ENCODE data around the gene RHBDF1.

RHBDF1 gene

DNA sequence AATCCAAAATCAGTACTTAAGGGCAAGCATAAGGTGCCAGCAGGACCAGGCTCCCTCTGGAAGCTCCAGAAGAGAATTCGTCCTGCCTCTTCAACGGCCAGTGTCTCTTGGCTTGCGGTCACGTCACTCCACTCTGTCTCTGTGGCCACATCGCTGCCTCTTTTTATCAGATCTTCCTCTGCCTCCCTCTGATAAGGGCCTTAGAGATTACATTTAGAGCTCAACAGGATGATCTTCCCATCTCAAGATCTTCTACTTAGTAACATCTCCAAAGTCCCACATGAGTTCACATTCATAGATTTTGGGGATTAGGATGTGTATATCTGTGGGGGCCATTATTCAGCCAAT is 22.5 kb upstream of the RHBDF1 start:
- no peak for DNase-seq (ENCODE audit: low read depth)

DNA sequence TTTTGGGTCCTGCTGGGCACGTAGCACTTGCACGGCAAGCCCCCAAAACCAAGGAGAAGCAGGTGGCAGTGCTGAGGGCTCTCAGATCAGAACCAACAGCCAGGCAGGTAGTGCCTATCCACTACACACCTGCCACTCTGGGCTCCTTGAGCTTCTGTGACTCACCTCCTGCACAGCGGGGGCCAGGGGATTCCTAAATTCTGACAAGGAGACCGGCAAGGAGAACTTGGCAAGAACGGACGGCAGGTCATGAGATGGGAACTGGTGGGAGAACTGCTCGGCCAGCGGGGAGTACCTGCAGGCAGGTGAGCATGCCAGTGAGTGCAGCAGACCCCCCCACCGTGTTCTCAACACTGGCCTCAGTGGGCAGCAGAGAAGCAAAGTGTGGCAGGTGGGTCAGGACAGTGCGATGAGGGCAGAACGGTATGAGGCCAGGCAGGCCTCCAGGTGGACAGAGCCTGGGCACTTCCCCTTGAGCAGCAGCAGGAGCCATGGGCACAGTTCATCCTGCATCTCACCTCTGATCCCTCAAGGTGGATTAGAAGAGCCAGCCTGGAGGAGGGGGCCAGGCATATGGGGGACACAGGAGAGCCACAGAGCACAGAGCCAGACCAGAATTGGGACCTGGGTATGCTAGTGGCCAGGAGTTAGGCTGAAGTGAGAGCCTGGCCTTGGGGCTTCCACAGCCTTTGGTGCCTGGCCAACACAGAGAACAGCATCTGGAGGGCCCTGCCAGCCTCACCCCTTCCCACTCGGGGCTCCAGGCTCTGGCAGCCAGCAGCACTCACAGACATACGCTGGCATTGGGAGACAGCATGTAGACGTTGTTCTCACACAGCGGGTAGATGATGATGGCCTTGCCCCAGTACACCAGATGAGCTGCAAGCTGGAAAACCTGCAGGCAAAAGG is 20.3 kb upstream of the RHBDF1 start:
- DNase-seq (ENCODE audit: low read depth): no peak

DNA sequence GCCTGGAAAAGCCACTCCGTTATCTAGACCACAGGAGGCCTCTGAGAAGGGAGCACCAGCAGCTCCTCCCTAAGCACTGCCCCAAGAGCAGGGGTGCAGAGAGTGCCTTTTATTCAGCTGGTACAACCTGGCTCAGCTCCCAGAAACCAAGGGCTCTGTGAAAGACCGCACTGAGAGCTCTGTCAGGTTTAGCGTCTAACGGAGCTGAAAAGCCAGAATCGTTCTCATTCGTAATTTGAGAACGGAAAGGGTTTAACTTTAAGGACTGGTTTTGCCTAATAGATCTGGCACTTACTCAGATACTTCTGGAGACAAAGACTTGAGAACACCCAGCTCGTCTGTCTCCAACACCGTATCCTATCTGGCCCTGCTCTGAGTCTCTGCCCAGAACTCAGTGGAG is 19.1 kb upstream of the RHBDF1 start:
- no peak for DNase-seq (ENCODE audit: low read depth)

DNA sequence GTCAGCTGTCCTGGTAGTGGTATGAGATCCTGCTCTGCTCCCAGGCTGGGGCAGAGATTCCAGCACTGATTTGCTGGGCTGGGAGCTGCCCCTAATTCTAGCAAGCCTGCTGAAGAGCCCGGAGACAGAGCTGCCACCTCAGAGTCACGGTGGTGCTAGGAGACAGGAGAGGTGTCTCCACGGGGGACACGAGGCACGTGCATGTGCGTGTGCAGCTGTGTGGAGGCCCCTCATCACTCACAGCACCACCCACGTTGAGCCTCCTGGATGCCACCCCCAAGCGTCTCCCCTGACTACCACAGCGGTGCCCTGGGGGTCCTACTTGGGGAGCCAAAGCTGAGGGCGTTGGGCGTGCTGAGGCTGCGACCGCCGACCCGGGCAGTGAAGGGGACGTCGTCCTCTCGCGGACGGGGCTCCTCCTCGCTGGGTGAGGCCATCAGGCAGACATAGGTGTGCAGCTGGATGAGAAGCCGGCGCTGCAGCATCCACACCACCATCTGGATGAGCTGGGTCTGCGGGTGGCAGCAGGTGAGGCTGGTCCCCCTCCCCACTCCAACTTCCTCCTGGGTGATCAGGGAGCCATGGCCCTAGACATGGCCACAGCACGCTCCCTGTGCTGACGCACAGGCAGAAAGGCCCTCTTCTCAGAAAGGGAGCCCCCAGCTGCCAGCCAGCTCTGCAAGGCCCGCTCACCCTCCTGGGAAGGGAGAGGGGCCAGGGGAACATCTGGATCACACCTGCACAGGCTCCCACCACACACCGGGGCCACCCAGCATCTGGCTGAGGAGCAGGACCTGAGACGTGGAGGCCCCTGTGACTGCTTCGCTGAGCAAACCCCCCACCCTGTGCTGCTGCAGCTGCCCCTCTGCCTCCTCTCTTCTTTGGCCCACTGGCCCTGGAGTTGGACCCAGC is 17.2 kb upstream of the RHBDF1 start:
- DNase-seq (ENCODE audit: low read depth): no peak

DNA sequence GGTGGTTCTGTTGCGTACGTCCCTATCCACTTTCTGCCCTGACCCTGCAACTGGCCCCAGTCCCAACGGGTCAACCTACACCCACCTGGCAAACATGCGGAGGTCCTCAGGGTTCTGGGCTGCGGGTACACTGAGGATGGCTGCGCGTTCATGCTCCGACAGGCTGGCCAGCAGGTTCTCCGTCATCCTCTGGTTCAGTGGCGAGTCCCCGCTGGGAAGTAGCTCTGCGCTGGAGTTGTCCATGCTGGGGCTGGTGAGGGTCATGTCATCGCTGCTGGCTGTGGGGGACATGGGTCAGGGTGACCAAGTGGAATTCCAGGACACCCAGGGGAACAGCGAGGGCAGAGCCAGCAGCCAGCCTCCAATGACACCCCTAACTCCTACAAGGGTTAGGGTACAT is 16.2 kb upstream of the RHBDF1 start:
- DNase-seq (ENCODE audit: low read depth): no peak

DNA sequence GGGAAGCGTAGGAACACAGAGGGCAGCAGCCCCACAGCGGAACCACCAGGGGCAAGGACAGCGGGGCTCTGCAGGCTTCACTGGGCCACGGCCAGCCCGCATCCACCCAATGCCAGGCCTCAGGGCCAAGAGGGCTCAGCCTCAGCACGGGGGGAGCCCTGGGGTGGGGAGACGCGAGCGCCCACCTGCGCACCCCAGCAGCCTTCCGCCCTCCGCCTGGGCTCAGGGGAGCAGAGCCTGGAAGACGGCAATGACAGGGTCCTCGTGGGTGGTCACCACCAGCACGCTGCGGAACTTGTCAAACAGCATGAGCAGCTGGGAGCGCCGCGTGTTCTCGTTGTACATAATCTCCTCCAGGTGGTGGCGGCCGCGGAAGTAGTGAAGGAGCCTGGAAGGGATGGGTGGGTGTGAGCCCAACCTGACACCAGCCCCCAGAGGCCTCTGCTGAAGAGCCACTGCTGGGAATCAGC is 14.1 kb upstream of the RHBDF1 start:
- no peak for DNase-seq (ENCODE audit: low read depth)

DNA sequence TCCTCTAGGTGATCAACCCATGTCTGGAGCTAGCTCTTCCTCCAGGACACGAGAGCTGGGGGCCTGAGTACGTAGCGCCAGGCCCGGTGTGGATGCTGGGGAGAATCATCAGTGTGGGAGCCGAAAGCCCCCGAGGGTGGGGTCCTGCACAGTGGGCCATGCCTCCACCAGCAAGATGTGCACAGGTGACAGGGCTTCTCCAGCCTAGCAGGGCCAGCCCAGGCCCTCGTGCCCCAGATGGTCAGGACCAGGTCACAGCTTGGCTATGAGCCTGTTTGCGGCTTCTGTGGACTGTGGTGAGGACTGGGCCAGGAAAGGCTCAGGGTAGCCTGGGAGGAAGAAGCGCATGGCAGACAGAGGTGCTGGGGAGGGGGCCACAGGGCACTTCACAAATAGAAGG is 13.4 kb upstream of the RHBDF1 start:
- no peak for DNase-seq (ENCODE audit: low read depth)

DNA sequence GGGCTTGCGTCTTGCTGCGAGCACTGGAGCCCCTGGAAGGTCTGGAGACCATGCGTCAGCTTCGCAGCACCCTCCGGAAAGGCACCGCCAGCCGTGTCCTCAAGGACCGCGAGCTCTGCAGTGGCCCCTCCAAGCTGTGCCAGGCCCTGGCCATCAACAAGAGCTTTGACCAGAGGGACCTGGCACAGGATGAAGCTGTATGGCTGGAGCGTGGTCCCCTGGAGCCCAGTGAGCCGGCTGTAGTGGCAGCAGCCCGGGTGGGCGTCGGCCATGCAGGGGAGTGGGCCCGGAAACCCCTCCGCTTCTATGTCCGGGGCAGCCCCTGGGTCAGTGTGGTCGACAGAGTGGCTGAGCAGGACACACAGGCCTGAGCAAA is 13.0 kb upstream of the RHBDF1 start:
- no peak for DNase-seq (ENCODE audit: low read depth)

DNA sequence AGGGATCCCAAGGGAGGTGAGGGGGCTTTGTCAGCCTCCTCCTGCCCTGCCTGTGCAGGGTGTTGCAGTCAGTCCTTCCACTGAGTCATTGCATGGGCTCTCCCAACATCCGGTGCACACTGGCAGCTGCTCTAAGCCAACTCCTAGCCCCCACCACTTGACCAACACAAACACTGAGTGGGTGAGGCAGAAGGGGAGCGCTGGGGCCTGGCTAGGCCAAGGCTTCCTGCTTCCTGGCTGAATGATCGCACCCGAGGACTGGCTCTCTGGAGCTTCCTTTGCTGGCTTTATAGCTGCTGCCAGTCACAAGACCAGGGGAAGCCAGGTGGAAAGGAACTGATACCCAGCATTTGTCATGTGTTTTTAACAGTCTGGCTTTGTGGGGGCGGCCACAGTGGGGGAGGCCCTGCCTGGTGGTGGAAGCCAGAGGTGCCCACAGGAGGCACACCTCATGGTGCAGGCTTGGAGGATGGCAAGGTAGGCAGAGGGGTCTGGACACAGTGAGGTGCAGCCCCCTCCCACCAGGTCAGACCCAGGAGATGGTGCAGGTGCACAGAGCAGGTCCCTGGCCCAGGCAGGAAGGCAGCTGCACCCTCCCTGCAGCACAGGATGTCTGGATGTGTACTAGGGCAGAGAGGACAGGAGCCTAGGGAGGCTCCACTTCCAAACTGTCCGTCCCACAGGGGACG is 12.4 kb upstream of the RHBDF1 start:
- DNase-seq (ENCODE audit: low read depth): no peak

DNA sequence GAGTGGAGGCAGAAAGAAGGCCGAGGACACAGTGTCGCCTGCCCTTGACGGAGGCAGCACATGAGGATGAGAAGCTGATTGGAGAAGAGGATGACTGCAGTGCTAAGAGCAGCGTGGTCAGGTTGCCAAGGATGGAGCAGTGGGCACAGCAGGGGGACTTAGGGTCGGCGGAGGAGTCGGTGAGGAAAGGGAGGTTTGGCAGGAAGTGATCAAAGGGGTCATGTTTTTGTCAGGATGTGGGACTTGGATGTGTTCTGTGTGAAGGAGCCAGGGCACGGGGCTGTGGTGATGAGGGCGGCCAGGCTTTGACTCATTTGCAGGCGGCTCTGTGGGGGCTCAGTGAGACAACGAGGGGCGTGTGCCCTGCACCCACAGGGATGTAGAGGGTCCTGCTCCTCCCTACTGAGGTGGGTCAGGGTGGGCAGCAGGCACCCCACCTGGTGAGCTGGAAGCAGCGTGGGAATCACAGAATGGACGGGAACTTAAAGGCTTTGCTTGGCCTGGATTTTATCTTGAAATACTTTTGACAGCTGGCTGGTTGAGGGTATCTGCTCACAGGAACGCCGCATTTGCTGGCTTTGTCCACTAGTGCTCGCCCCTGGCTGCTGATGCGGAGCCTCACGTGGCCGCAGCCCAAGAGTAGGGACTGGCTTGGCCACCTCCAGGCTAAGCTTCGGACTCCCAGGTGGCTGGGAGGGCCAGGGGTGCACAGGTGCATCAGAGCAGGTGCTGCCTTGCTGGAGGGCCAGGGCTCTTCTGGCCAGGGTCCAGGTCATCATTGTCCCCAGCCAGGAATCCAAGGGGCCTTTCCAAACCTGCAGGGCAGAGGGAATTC is 11.6 kb upstream of the RHBDF1 start:
- no peak for DNase-seq (ENCODE audit: low read depth)

DNA sequence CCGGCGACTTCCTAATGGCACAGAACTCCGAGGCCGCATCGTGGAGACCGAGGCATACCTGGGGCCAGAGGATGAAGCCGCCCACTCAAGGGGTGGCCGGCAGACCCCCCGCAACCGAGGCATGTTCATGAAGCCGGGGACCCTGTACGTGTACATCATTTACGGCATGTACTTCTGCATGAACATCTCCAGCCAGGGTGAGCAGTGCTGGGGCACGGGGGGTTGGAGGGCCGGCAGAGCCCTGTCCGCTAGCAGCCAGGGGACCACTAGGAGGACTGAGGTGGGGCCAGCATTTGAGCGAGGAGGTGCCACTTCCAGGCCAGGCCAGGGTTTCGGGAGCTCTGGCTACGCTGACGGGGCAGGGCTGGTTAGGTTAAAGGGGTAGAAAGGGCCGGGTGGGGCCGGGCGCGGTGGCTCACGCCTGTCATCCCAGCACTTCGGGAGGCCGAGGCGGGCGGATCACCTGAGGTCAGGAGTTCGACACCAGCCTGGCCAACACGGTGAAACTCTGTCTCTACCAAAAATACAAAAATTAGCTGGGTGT is 10.7 kb upstream of the RHBDF1 start:
- DNase-seq (ENCODE audit: low read depth): no peak

DNA sequence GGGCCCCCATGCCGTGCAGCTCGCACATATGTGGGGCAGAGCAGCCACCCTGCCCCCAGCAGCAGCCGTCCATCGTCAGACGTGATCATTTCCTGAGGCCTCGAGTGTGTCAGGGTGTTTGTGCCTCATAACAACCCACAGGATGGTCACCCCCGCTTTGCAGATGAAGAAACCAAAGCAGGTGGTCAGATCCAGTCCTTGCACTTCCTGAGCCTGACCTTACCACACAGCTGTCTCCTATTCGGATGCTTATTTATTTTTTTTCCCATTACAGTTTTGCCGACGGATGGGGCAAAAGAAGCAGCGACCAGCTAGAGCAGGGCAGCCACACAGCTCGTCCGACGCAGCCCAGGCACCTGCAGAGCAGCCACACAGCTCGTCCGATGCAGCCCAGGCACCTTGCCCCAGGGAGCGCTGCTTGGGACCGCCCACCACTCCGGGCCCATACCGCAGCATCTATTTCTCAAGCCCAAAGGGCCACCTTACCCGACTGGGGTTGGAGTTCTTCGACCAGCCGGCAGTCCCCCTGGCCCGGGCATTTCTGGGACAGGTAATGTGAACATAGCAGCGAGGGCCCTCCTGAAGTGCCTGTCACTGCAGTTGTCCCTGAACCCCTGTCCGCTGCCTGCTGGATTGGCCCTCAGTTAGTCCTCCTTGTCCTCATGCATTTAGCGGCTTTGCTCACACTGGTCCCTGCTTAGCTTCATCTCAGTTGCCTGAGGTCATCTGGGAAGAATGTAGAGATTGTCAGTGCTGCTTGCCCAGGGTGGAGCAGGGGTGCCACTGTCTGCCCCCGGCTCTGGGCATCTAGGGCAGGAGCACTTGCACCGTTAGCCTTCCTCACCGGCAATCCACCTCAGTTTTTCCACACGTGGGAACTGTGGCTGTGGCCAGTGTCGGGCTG is 7.0 kb upstream of the RHBDF1 start:
- no peak for DNase-seq (ENCODE audit: low read depth)

DNA sequence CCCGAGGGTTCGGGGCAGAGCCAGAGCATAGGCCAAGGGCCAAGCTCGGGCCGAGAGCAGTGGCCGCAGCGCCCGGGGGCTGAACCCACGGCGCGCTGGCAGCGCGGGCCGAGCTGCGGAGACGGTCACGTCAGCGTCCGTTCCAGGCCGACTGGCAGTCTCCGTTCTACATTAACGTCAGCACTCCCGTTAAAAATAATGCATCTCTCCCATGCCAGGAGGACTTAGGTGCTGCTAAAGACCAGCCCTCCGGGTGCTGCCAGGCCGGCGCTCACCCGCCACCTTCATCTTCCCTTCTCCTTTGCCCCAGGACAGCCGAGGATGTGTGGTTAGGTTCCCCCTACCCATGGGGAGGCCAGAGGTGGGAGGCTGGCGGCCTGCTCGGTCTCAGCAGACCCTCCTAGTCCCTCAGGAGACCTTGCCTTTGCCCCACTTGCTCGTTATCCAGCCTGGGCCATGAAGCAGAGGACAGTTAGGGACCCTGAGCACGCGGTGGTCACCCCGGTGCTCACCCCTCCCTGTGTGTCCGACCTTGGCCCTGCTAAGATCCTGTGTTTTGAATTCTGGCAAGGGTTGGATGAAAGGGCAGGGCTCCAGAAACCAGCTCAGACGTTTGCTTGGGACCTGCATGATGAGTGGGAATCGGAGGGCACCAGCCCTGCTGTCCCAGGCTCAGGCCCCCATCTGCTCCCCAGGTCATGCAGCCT is 6.2 kb upstream of the RHBDF1 start:
- no peak for DNase-seq (ENCODE audit: low read depth)

DNA sequence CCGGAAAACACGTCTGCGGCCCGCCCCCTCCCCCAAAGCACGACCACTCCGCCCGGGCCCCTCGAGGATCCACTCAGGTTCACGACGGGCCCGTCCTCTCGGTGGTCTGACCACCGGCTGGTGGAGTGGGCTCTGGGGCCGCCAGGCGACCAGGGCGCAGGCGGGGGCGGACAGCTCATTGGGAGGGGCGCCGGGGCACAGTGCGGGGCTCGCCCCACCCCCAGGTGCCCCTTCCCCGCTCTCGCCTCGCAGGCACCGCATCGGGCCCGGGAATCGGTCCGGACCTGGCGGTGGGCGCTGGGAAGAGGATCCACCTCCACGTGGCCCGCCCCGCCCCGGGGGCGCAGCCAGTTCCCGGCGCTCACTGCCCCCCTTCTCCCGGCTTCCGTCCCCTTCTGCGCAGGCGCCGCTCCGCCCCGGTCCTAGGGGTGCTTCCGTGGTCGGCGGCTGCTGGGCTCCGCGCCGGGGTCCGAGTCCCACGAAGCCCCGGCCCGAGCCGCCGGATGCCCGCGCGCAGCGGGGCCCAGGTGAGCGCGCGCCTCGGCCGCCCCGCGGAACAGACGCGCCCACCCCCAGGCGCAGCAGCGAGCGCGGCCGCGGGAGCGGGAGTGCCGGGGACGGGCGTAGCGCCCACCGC is 5.5 kb upstream of the RHBDF1 start, which contains the start of gene MPG:
Gene MPG, plus strand, starts transcription at position 419 of the 637 bp plus-strand sequence. Its CDS starts 85 bp downstream, at position 504.
- DNase-seq (ENCODE audit: low read depth): peak; percentile 59

DNA sequence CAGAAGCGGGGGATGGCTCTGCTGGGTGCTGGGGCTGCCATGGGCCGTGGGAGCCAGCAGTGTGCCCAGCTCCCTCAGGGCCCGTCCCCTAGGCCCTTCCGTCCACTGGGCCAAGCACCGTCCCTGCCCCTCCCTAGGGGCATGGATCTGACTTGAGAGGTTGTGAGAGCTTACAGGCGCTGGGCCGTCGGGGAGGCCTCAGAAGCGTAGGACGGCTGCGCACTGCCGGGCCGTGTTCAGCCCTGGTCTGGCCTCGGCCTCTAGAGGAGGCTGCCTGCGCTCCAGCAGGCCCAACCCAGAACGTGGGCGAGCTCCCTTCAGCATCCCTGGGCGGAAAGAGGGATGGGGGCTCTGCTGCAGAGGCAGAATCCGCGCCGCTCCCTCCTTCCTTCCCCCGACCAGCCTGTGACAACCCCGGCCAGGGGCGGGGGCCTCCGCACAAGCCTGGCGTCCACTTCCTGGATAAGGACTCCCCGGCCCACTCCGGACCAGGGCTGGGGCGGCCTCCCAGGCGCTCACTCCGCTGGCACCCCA is 4.9 kb upstream of the RHBDF1 start:
- no peak for DNase-seq (ENCODE audit: low read depth)

DNA sequence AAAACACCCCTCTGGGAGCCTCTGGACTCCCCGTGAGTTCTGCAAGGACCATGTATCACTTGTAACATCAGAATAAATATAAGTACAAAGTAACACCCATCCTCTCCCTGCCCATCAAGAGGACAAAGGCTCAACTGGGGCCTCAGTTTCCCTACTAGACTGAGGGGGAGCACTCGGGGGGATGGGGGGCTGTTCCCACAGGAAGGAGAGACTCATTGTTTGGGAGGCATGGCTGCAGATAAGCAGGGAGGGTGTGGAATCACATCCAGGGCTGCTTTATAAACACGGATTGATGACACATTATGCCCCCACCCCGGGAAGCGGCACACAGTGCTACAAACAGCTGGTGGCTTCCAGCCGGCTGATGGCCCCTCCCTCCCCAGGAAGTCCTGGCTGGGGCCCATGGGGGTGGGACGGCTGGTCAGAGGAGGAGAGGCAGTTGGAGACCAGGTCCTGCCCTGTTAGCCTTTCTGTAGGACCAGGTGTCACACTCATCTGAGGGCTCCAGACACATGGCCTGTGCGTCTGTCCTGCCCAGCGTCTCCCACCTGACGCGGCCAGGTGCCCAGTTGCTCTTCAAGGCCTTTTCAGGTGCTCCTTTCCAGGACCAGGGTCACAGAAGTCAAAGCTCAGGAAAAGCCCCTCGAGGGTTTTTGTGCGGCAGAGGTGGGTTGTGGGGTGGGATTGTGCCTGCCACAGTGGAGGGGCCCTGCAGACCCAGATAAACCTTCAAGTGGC is 4.3 kb upstream of the RHBDF1 start:
- no peak for DNase-seq (ENCODE audit: low read depth)

DNA sequence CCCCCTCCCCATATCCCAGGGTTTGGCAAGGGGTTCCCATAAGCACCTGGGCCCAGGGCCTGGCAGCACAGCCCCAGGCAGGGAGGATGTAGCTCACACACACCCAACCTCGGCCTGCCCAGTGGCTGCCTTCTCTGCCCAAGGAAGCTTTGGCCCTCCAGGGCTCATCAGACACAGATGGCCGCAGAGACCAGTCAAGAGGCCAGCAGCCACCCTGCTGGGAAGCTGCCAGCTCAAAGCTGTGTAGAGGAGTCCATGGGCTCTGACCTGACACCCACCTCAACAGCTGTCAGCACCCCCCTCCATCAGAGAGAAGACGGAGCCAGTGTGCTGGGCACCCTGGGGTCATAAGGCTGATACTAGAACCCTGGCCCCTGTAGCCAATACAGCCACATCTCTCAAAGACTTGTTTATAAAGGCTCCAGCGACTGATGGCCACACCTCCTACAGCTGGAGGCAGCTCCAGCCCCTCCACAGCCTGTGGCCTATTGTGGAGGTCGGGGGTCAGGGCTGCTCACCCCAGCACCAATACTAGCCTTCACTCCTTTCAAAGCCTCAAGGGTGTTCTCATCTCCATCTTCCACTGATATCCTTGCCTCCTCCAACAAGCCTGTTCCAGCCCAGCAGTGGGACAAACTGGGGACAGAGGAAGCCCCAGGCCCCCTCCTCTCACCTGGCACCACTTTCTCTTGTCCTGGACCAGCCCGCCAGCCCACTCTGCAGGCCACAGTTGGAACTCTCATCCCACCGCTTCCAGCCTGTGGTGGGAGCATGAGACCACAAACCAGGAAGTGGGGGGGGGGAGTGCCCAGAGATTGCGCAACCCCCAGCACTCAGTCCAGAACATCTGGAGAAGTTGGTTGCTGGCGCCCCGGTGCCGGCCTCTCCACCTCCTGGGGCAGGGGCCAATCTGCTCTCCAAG is 3.4 kb upstream of the RHBDF1 start:
- DNase-seq (ENCODE audit: low read depth): no peak

Measured in stimulated activated CD8-positive, alpha-beta memory T cell treated with anti-CD3 and anti-CD28 coated beads, Interleukin-15, amount 100 ng/mL, for 1 hour (primary cell).